ENCODE measurements around the gene MTUS2. TPM values are rescaled to one million over a fixed set of nuclear protein-coding genes. Genes with fewer than 3 reads are reported as not detected.

Gene MTUS2
- total and polyA plus RNA-seq, 2 of the 8 experiments (the other 6 are each of a cell fraction or from before 2014, with no cell fraction given) = 0.18 to 0.80 TPM

- no peak for TF ChIP-seq POU5F1 (IDR thresholded peaks at IDR 0.05; ENCODE audit: low read depth, low read length)
- no peak for TF ChIP-seq EZH2 (IDR thresholded peaks at IDR 0.05; ENCODE audit: low read depth, low read length, severe bottlenecking)
- TF ChIP-seq RBBP5 (IDR thresholded peaks at IDR 0.05; ENCODE audit: borderline replicate concordance, low read depth, low read length) = no peak
These were observed 696.7 kb downstream of the MTUS2 start (continued) for GRCh38 chr13:29516880-29517279.
